Measurements from ENCODE around the gene GNAO1. TPM values are rescaled to one million over a fixed set of nuclear protein-coding genes. Genes with fewer than 3 reads are reported as not detected.

Gene GNAO1
- total and polyA plus RNA-seq, 2 donors (not counting 1 experiment from before 2014, with no cell fraction given) = 0.13 to 5.1 TPM

GRCh38 chr16:56368545-56368944, 177.3 kb downstream of the GNAO1 start:
- Histone ChIP-seq H3K27ac (ENCODE audit: low read length in 2 of 2) (no peak overlapping the region), H3K9me3 (ENCODE audit: control extremely low read depth in 1 of 3, control insufficient read depth in 2 of 3, insufficient read depth in 1 of 3, low read length in 2 of 3) (no peaks in the 10 kb centered on the region), H3K9ac (ENCODE audit: low read length) (no peak overlapping the region), H3K4me2 (replicated peaks; ENCODE audit: low read depth, low read length, poor library complexity, severe bottlenecking) (no peak overlapping the region), H3K36me3 (replicated peaks in 1 of 2; ENCODE audit: control extremely low read depth in 1 of 2, control insufficient read depth in 1 of 2, extremely low read depth in 1 of 2, insufficient read depth in 2 of 2, low read length in 1 of 2) (peaks cover 7 to 87% of the 10 kb centered on the region in 2 experiments), H3K79me2 (ENCODE audit: control insufficient read depth, insufficient read depth, low read length) (peaks cover 18% of the 10 kb centered on the region), H3K27me3 (replicated peaks in 1 of 4; ENCODE audit: control extremely low read depth in 1 of 4, control insufficient read depth in 3 of 4, insufficient read depth in 4 of 4, low read length in 3 of 4) (no peaks in the 10 kb centered on the region), H3K4me3 (ENCODE audit: control extremely low read depth in 1 of 5, extremely low read depth in 1 of 5, insufficient read depth in 1 of 5, low read depth in 2 of 5, low read length in 4 of 5) (no peak overlapping the region), H2AFZ (ENCODE audit: insufficient read depth, low read depth, low read length, poor library complexity, severe bottlenecking) (no peak overlapping the region), H4K20me1 (ENCODE audit: control insufficient read depth, insufficient read depth, low read length, poor library complexity, severe bottlenecking) (peaks cover 63% of the 10 kb centered on the region), H3K4me1 (ENCODE audit: control insufficient read depth in 2 of 2, insufficient read depth in 2 of 2, low read length in 2 of 2) (no peaks in the 10 kb centered on the region)
- TF ChIP-seq EZH2 (IDR thresholded peaks at IDR 0.05; ENCODE audit: borderline replicate concordance, insufficient read depth, low read depth, low read length, poor library complexity, severe bottlenecking) (no peak), CTCF (IDR thresholded peaks at IDR 0.05) (no peak)
- ATAC-seq (ENCODE audit: low read depth) (no peak), DNase-seq (no peak)
- no peak overlapping the region for H3K4me3 Mint-ChIP-seq
- H3K4me1 Mint-ChIP-seq = peaks cover 4% of the 10 kb centered on the region
- no peaks in the 10 kb centered on the region for H3K9me3 Mint-ChIP-seq (ENCODE audit: insufficient read depth)
- intact Hi-C loops (cut with micrococcal nuclease) = no loop called here
- POLR2A ChIA-PET = no interaction called here
- CTCF ChIA-PET = interaction anchor here (1.5 kb wide), 1 partner anchor 12 kb away, joined by 5 read pairs; no protein-coding TSS in a partner anchor
- no peaks in the 10 kb centered on the region for H3K27me3 Mint-ChIP-seq
- 100% methylated on average over 2 of the region's 2 CpGs for WGBS (ENCODE audit: insufficient coverage)
- H3K27ac Mint-ChIP-seq = no peak overlapping the region

GRCh38 chr16:56369202-56369601, 177.9 kb downstream of the GNAO1 start:
- Histone ChIP-seq H3K27me3 (replicated peaks in 1 of 4; ENCODE audit: control extremely low read depth in 1 of 4, control insufficient read depth in 3 of 4, insufficient read depth in 4 of 4, low read length in 3 of 4) (no peaks in the 10 kb centered on the region), H4K20me1 (ENCODE audit: control insufficient read depth, insufficient read depth, low read length, poor library complexity, severe bottlenecking) (peaks cover 64% of the 10 kb centered on the region), H2AFZ (ENCODE audit: insufficient read depth, low read depth, low read length, poor library complexity, severe bottlenecking) (no peak overlapping the region), H3K4me3 (ENCODE audit: control extremely low read depth in 1 of 5, extremely low read depth in 1 of 5, insufficient read depth in 1 of 5, low read depth in 2 of 5, low read length in 4 of 5) (no peak overlapping the region), H3K4me1 (ENCODE audit: control insufficient read depth in 2 of 2, insufficient read depth in 2 of 2, low read length in 2 of 2) (no peaks in the 10 kb centered on the region), H3K79me2 (ENCODE audit: control insufficient read depth, insufficient read depth, low read length) (peaks cover 23% of the 10 kb centered on the region), H3K9ac (ENCODE audit: low read length) (no peak overlapping the region), H3K36me3 (replicated peaks in 1 of 2; ENCODE audit: control extremely low read depth in 1 of 2, control insufficient read depth in 1 of 2, extremely low read depth in 1 of 2, insufficient read depth in 2 of 2, low read length in 1 of 2) (peaks cover 6 to 82% of the 10 kb centered on the region in 2 experiments), H3K9me3 (ENCODE audit: control extremely low read depth in 1 of 3, control insufficient read depth in 2 of 3, insufficient read depth in 1 of 3, low read length in 2 of 3) (no peaks in the 10 kb centered on the region), H3K27ac (ENCODE audit: low read length in 2 of 2) (no peak overlapping the region), H3K4me2 (replicated peaks; ENCODE audit: low read depth, low read length, poor library complexity, severe bottlenecking) (no peak overlapping the region)
- ChIA-PET CTCF (interaction anchor here (1.5 kb wide), 1 partner anchor 13 kb away, joined by 5 read pairs; no protein-coding TSS in a partner anchor), POLR2A (no interaction called here)
- no peak overlapping the region for H3K4me3 Mint-ChIP-seq
- no peaks in the 10 kb centered on the region for H3K9me3 Mint-ChIP-seq (ENCODE audit: insufficient read depth)
- 100% methylated on average over 3 of the region's 5 CpGs for WGBS (ENCODE audit: insufficient coverage)
- no peak overlapping the region for H3K27ac Mint-ChIP-seq
- intact Hi-C loops (cut with micrococcal nuclease) = no loop called here
- DNase-seq (no peak), ATAC-seq (ENCODE audit: low read depth) (no peak)
- H3K27me3 Mint-ChIP-seq = no peaks in the 10 kb centered on the region
- TF ChIP-seq EZH2 (IDR thresholded peaks at IDR 0.05; ENCODE audit: borderline replicate concordance, insufficient read depth, low read depth, low read length, poor library complexity, severe bottlenecking) = no peak
- TF ChIP-seq CTCF (IDR thresholded peaks at IDR 0.05) = no peak
- peaks cover 4% of the 10 kb centered on the region for H3K4me1 Mint-ChIP-seq

All from B cell (primary cell).